Endothelial cell of hepatic sinusoid (primary cell): ENCODE measurements around the gene HCK.

Source experiments
- in situ Hi-C: cut with HindIII; loops from 2 replicates; pipeline ENCODE4 v1.10.0; 2017; ENCODE audit warnings: low sequenced_read_pairs

HCK gene

DNA sequence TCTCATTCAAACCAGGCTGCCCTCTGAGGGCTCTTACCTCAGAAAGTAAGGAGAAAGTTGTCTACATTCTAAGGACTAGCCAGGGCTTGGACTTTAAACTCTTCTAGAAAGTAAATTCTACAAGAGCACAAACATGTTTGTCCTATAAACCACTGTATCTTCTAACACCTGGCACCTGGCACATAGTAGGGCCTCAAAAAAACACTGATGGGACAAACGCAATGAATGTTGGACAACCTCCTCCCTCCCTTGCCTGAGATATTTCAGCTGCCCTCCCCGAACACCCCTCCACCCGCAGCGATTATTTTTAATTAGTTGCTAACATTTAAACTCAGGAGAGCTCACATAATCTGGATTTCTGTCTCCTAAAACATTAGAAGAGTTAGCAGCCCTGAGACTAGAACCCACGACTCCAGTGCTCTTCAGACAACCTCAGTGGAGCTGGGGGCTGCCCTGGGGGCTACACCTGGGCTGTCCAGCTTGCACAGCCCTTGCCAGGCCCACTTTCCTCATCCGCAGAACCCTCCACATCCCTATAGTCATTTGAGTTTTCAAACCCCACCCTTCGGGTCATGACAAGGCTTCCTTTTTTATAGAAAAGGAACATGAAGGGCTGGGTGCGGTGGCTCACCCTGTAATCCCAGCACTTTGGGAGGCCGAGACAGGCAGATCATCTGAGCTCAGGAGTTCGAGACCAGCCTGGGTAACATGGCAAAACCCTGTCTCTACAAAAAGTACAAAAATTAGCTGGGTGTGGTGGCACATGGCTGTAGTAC lies 4.9 kb downstream of the HCK start:
- in situ Hi-C loops, result no loop called here

- in situ Hi-C loops, result no loop called here
Measured at GRCh38 chr20:32057656-32058184, 5.7 kb downstream of the HCK start.

DNA sequence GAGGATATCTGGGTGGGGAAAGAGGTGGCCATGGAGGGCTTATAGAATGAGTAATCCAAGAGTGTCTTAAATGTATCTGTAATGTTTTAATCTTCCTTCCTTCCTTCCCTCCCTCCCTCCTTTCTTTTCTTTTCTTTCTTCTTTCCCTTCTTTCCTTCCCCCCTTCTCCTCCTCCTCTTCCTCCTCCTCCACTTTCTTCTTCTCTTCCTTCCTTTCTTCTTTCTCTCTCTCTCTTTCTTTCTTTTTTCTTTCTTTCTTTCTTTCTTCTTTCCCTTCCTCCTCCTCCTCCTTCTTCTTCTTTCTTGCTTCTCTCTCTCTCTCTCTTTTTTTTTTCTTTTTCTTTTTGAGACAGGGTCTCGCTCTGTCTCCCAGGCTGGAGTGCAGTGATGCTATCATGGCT lies 7.1 kb downstream of the HCK start:
- in situ Hi-C loops, result no loop called here

GRCh38 chr20:32062776-32063170 lies 10.7 kb downstream of the HCK start:
- in situ Hi-C loops, result no loop called here

GRCh38 chr20:32063695-32064094 lies 11.7 kb downstream of the HCK start:
- in situ Hi-C loops, result no loop called here

- in situ Hi-C loops, result no loop called here
Measured at GRCh38 chr20:32064667-32065066, 12.6 kb downstream of the HCK start.

DNA sequence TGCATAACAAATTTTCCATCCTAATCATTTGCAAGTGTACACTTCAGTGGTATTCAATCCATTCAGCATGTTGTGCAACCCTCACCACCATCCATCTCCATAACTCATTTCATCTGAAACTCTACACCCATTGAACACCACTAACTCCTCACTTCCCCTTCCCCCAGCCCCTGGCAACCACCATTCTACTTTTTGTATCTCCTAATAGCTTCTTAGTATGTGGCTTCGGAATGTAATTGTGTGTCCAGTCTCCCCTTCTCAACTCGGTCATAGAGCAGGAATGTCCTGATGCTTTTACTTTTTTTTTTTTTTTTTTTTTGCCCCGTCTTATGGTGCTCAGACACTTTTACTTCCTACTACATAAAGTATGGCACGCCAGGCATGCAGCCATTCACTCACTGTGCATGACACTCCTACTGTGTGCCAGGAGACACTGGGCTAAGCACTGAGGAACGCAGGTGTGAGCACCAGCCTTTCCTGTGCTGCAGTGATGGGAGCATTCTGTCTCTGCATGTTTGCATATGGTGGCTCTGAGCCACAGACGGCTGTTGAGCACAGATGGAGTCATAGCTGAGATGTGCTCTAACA lies 15.3 kb downstream of the HCK start:
- in situ Hi-C loops, result no loop called here

GRCh38 chr20:32068174-32068573 lies 16.1 kb downstream of the HCK start:
- in situ Hi-C loops, result no loop called here

GRCh38 chr20:32069711-32070110 lies 17.7 kb downstream of the HCK start:
- in situ Hi-C loops, result no loop called here

- in situ Hi-C loops, result no loop called here
Measured at GRCh38 chr20:32070282-32070681, 18.2 kb downstream of the HCK start.

- in situ Hi-C loops, result no loop called here
Measured at GRCh38 chr20:32070690-32071213, 18.7 kb downstream of the HCK start.

DNA sequence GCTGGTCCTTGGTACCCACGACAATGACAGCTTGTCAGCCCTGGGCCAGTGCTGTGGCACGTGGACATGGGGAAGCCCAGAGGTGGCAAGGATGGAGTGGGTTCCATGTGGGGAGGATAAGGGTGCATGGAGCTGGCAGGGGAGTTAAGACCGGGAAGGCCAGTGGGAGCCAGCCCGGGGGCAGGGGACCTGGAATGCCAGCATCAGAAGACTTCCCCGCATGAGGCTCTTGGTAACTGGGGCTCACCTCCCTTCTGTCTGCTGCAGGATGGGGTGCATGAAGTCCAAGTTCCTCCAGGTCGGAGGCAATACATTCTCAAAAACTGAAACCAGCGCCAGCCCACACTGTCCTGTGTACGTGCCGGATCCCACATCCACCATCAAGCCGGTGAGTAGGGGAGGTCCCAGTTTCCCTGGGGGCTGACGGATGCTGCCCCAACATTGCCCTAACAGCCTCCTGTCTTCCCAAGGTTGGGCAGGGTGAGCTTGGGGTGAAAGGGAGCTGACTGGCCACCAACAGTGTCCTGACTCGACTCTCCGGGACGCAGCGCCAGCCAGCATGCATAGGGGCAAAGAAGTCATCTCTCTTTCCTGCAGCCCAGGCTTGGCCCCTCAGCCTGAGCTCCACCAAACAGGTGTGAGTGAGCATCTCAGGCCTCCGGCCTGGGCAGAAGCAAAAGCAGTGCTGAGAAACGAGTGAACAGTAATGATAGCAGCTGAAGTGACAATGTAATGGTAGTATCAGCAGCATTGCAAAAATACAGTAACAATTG lies 19.5 kb downstream of the HCK start:
- in situ Hi-C loops, result no loop called here

DNA sequence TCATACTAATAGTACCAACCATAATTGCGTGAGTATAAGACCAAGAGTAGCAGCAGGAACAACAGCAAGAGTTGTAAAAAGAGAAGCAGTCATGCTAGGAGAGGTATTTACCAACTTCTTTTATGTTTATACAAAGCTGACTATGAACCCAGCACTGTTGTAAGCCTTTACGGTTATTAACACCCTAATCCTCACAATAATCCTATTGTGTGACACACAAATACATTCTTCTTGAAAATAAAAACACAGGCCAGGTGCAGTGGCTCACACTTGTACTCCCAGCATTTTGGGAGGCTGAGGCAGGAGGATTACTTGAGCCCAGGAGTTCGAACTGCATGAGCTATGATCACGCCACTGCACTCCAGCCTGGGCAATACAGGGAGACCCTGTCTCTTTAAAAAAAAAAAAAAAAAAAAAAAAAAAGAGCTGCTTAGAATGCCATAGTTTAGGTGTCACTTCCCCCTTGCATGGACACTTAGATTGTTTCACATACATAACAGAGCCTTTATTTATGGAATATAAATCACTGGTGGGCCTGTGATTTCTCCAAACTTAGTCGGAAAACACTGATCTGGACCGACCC lies 20.2 kb downstream of the HCK start:
- in situ Hi-C loops, result no loop called here

DNA sequence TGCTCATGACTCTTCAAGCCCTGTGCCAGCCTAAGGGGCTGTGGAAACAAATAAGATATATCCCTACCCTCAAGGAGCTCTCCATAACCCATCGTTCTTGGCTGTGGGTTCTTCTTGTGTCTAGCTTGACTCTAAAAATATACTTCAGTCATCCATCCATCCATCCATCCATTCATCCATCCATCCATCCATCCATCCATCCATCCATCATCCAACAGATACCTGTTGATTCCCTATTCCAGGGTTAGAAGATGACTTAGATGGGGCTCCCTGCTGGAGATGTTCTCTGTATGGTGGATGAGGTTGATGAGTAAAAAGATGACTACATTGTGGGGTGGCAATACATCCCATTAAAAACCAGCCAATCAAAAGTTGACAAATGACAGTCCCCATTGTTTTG lies 23.5 kb downstream of the HCK start:
- in situ Hi-C loops, result no loop called here

- in situ Hi-C loops, result no loop called here
Measured at GRCh38 chr20:32077190-32077589, 25.1 kb downstream of the HCK start.

DNA sequence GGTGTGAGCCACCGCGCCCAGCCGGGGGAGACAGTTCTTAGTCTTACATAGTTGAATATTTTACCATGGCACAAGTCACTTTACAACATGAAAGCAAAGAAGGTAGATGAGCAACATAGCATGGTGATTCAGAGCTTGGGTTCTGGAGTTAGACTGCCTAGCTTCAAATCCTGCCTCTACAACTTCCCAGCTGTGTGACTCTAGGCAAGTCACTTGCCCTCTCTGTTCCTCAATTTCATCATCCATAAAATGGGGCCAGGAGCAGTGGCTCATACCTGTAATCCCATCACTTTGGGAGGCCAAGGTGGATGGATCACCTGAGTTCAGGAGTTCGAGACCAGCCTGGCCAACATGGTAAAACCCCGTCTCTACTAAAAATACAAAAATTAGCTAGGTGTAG lies 26.3 kb downstream of the HCK start:
- in situ Hi-C loops, result no loop called here

DNA sequence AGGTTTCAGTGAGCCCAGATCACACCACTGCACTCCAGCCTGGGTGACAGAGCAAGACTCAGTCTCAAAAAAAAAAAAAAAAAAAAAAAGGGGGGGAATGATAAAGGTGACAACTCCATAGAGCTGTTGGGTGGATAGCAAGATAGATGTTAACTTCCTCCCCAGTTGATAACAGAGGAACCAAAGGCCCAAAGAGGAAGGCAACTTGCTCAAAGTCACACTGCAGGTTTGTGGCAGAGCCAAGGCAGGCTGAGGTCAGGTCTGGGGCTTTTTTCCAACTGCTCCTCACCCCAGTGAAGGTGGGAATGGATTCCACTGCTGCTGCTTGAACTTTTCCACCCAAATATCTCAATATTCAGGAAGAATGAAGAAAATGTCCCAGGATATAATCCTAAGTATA lies 26.7 kb downstream of the HCK start:
- in situ Hi-C loops, result no loop called here

- in situ Hi-C loops, result loop anchor here (5.0 to 10.0 kb wide), 8 partner anchors 55 to 215 kb away; no protein-coding TSS in a partner anchor
Measured at GRCh38 chr20:32079655-32080109, 27.6 kb downstream of the HCK start.

GRCh38 chr20:32080783-32081182 lies 28.7 kb downstream of the HCK start:
- in situ Hi-C loops, result loop anchor here (5.0 to 10.0 kb wide), 8 partner anchors 56 to 216 kb away; no protein-coding TSS in a partner anchor

DNA sequence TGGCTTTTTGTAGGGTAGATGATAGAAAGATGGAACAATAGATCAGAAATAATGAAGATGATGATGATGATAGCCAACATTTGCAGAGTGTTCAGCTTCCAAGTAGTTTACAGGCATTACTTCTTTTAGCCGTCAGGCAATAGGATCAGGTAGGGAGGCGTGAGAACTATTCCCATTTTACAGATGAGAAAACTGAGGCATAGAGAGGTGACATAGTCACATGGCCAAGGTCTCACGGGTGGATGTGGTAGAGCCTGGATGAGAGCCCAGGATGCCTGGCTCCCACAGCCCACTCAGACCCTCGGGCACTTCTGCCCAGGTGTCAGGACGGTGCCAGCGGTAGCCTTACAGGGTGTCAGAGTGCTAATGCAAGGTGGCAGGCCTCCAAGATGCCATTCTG lies 31.4 kb downstream of the HCK start:
- in situ Hi-C loops, result loop anchor here (5.0 to 10.0 kb wide), 8 partner anchors 59 to 219 kb away; no protein-coding TSS in a partner anchor

- in situ Hi-C loops, result loop anchor here (5.0 to 10.0 kb wide), 8 partner anchors 45 to 222 kb away; no protein-coding TSS in a partner anchor
Measured at GRCh38 chr20:32087070-32087469, 35.0 kb downstream of the HCK start.
